SKM-1 treated with dmso at 0.1 percent for 144 hours (cell line): ENCODE results near the gene FER1L5.

Experiments
- DNase-seq: peaks from one replicate; lab custom pipeline; 2025; ENCODE audit not compliant: unreplicated experiment; lab: John Stamatoyannopoulos, UW

The FER1L5 gene

DNA sequence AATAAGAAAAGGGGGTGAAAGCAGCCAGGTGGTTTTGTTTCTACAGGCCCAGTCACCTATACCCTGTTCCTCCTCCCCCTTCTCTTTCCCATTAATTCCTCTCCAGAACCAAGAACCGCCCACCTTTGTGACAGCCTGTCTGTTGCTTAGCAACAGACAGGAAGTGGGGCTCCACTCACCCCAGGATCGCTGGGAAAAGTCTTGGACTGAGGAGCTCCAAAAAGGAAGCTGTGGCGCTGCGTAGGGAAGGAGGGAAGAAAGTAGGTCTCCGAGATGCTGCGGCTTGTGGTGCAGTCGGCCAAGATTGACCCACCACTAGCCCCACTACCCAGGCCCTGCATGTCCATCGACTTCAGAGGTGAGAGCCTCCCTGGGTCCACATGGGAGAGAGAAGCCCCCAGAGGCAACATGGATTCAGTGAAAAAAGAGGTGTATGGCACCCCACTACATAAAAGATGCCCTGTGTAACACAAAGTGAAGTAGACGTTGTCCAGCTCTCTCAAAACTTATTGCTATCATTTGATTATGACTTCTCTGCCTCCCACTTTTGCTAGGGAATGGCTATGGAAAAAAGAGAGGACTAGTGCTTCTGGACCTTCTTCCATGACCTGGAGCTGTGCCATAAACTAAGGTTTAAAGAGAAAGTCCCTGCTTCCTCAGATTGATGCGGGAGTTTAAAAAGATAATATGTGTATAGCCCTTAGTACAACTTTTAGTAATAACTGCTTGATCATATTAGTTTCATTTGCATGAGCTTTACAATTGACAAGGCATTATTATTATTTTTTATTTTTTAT, at the start of gene FER1L5:
FER1L5 (plus strand) TSS at position 201 of the 797 bp plus-strand sequence; CDS start at position 274, 73 bp downstream.
- no peak for DNase-seq

DNA sequence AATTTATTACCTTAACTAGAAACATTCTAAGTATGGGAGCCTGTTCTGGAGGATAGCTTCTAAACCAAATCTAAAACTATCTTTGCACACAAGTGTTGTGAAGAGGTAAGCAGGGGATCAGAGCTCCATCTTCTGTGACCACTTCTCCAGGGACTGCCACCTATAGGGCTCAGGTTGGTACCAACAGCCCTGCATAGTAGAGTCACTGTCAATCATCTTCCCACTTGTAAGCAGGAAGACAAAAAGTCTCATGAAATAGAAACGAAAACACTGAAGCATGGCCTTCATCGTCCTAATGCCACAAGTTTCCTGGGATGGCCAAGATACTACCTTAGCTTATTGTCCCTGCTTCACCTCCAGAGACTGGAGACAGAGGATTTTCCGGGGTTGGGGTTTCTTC, 48.3 kb upstream of the FER1L5 start:
- DNase-seq = no peak

DNA sequence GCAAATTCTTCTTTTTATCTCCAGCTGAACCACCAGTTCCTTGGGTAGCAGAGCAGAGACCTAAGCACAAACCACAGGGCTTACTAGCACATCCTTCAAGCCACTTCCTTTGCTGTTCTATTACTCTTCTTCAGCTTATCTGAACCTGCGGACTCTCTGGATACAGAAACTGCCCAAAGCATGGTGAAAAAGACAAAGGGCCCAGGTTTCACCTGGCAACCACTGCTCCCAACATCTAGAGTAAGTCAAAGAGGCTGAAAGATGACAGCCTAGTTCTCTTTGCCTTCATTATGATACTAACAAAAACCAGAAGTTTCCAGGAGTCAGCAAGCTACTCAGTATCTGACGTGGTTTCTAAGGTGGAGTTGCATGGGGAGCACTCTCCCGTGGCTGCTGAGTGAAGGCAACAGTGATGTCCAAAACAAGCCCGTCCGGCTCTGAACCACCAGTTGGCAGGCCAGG, 47.8 kb upstream of the FER1L5 start:
- no peak for DNase-seq

DNA sequence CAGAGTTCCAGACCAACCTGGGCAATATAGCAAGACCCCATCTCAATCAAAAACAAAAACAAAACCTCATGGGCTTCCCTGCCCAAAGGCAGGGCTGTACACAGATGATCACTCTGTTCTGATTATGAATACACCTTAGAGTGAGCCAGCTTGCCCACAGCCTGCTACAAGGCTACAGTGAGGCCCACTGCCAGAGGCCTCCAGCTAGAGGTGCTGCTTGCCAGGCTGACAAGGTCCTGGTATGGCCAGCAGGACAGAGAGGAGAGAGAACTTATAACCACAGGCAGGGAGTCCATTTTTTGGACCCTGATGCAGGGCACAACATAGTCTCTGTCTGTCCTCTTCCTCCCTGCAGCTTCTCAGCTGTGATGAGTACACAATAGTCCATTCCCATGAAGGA, 46.0 kb upstream of the FER1L5 start:
- DNase-seq = no peak

DNA sequence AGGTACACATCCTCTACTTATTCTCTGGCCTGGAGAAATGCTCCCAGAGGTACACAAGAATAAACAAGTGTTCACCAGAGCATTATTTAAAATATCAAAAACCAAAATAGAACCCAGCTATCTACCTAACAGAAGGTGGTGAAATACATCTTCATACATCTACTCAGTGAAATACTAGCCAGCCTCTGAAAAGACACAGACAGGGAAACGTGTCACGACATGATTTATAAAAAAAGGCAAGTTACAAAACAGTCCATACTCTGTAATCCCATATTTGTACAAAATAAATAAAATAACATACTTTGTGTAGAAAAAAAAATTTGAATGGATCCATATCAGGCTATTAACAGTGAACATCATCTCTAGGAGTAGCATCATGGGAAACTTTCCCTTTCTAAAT, 42.6 kb upstream of the FER1L5 start:
- no peak for DNase-seq

DNA sequence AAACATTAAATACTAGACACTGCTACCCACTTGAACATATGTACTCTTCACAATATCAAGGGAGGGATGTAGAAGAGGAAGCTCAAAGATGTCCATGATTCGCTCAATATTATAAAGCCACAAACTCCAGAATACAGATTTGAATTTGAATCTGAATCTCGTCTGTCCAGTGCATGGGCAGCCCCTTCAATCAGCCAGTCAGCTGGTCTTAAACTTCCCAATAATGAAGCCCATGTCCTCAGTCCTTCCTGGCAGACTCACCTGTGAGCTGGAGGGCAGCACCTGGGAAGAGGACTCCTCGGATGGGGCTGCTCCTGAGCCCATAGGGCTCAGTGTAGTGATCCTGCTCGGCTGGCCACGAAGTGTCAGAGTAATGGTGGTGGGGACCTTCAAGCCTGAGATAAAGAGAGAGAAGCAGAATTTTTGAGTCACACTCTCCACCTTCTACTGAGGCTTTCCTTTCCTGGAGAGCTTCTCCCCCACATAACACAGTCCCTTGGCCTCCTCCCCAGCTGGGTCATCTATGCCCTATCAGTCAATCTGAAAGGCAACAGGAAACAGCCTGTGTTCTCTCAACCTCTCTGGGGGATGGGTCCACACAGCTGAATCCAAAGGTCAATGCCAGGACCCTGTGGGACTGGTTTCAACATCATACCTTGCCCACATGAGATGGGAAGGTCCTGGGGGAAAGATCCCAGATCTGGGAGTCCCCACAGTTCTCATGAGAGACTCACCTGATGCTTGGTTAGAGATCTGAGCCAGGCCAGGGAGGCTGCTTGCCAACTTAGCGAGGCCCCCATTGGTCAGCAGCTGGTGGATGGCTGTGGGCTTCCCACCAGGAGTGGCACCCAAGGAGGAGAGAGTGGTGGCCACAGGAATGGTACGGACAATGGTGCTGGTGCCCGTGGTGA, 40.9 kb upstream of the FER1L5 start:
- DNase-seq = no peak

DNA sequence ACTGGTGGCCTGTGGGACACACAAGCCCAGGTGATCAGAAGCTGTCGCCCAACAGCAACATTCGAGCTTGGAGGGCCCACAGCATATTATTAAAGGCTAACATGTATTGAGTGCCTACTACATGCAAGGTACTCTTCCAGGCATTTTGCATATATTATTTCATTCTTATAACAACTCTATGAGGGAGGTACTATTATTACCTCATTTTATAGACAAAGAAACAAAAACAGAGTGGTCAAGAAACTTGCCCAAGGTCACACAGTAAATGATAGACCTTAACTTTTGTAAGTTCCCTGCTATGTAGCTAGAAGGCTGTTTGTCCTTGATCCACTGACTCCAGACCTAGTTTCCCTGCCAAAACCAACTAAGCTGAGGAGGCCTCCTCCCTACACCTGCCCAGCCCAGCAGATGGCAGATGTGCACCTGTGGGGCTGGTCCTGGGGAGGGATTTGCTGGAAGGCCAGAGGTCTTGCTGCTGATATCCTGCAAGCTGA, 40.2 kb upstream of the FER1L5 start:
- DNase-seq = no peak

DNA sequence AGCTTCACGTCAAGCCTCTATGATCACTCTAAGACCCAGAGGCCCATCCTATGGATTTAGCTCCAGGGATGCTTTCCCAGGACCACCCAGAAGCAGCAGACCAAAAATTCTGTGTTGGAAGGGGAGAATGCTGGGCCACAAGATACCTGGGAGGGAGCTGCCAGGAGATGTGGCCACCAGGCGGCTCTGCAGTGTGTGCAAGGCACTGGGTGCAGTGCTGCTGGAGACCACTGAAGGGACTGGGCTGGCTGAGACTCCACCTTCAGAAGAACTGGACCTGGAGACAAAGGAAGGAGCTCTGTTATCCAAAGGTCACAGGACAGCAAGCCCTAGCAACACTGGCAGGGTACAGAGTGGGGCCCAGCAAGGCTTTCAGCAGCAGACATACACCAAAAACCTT, 38.5 kb upstream of the FER1L5 start:
- DNase-seq = no peak

DNA sequence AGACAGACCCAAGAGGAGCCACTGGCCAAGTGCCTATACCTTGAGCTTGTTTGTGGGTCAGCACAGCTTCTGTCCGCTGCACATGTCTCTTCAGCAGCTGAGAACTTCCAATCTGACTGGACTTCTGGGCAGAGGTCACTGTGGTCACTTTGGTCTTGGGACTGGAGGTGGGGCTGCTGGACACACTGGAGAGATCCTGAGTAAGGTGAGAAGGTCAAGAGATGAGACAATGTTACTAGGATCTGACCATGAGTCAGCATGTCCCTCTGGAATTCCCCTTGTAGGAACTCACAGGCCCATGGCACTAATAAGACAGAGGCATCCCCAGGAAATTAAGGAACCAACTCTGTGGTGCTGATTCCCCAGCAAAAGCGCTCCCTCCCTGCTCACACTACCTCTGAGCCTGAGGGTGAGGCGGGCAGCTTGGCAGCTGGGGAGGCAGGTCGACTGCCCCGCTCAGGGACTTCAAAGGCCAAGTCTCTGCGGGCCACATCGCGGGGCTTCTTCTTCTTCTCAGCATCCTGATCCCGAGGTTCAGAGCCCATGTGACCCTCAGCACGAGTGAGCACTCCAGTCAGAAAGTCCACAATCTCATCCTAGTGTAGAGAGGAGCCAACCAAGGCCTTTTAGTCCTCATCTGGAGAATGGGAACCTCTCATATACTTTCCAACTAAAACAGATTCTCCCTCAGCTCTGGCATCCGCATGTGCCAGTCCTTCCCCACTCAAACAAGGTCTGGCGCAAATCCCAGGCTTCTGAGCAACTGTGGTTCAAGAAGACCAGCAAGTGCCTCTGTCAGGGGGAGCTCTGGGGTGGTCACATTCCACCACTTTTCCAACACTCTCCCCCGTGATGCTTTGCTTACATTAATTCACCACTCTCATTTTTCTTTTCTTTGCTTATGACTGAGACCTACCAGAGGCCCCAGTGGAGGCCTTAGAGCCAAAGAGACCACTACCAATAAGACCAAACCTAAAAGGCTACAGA, 33.8 kb upstream of the FER1L5 start:
- no peak for DNase-seq

DNA sequence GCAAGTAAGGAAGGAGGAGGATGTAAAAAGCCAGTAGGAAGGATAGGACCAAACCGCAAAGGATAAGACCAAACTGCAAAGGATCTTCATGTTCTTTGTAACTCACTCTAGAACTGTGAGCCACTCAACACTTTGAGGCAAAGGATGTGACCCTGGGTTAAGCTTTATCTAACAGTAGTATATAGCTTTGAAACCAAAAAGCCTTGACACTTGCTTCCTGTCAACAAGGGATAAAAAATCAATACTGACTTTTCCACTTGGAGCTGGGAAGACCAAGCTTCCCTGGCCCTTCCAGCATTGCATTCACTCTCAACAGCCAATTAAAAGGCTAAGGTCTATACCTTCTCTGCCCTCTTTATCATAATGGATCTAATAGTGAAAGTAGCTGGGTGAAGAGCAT, 26.4 kb upstream of the FER1L5 start:
- DNase-seq = no peak

DNA sequence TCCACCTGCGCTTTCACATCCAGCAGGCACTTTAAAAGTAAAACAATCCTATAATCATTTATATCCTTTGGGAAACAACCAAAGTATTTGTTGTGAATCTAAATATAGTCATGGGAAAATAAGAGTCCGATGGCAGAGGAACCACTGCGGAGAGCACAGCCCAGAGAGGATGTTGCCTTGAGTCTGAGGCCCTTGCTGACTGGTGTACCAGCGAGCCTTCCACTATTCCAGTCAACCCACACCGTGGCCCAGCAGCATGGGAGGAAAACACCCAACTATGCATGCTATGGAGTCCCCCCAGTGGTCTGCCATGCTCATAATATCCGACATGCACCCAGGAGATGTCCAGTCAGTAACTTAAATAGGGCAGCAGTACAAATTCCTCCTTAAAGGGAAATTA, 26.0 kb upstream of the FER1L5 start:
- DNase-seq = no peak

DNA sequence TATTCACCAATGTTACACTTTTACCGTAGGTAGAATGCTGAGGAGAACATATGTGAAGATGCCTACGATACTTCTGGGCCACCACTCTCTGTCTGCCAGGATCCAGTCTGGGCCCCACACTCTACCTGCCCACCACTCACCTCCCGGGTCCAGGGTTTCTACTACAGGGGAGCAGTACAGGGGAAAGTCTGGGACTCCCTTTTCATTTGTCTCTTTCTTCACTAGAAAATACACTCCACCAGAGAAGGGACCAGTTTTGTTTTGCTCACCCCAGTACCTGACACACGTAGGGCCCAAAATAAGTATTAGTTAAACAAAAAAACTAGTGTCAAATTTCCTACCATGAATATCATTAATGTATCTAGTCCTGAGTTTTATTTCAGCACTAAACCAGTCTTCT, 25.6 kb upstream of the FER1L5 start:
- no peak for DNase-seq

DNA sequence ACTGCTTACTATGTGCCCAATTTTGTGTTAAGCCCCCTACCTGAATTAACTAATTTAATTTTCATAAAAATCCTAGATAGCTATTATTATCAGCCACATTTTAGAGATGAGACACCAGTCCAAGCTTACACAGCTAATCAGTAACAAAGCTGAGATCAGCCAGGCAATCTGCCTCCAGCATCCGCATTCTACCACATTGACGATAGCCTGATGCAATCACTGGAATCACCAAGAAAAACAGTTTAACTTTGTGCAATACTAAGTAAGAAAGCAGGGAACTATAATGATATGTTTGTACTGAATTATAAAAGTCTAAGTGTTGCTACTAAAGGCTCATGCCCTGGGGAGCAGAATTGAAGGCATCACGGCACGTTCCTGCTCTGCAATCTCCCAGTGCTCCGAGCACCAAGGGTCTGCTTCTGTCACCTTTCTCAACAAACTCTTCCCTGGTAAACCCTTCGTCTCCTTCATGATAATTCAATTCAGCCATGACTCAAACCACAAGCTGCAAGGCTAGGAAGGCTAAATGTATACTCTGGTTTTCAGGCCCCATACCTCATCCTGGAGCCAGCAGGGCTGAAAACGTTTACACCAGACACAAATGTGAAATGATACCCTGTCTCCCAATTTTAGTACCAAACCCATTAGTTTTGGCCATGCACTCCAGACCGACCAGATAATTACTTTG, 23.8 kb upstream of the FER1L5 start:
- no peak for DNase-seq

DNA sequence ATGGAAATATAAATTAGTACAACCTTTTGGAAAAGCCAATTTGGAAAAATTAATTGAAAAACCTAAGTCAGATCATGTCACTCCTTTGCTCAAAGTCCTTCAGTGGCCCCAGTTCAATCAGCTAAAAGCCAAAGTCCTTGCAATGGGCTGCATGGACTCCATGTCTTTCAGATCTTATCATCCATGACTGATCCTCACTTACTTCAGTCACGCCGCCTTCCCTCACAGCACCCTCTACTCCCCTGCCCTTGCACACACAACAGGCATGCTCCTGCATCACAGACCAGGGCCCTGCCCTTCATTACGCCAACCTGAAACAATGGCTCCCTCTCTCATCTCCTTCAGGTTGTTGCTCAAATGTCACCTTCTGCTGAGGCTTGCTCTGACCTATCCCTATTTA, 20.0 kb upstream of the FER1L5 start:
- no peak for DNase-seq

DNA sequence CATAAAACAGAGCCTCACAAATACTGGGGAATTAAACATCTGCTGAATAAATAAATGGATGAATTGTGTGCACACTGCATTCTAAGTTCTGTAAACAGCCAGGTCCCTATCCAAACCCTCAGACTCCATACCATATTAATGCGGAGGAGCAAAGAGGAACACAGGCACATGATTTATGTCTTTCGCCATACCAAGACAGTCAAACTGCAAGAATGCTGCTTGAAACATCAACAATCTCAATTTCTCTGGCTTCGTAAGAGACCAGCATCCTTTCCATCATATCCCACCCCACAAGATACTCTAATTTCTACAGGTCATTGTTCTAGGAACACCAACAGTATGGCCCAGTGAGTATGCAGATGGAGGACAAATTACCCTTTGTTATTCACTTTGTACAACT, 19.4 kb upstream of the FER1L5 start:
- DNase-seq = no peak

DNA sequence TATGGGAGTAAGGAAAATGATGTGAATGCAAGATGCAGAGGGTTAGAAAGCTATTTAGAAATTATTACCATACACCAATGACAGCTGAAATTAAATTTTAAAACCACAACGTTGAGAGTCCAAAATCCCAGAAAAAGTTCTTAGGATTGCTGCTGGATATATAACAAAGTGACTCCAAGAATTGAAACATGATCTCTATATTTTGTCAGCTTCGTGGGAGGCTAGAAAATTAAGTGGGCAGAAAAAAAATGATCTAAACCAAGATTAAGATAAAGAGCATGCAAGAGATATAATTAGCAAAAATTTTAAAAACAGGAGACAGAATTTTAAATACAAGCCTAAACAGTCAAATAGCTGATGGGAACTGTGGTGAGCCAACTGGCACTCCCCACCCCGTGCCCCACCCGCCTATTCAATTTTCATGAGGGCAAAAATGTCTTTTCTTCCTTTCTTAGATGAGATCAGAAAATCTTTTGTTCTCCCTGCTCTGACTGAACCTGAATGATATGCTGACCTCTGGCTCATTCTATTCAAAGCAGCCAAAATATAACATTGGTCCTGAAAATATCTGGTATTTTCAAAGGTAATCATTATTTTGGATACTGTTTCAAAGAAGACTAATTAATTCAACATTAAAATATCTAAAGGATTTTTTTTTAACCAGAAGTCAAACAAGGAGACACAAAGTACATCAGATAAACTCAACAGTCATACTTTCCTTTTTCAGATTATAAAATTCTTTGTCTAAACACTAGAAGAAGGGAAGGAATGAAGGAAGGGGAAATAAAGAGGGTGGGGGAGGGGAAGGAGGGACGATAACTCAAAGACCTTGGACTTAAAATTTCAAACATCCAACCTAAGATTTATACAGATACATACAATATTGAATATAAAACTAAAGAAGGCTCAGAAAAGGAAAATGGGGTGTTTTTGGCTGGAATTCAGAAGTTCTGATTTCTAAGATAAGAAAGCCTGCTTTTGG, 16.7 kb upstream of the FER1L5 start:
- DNase-seq = no peak

DNA sequence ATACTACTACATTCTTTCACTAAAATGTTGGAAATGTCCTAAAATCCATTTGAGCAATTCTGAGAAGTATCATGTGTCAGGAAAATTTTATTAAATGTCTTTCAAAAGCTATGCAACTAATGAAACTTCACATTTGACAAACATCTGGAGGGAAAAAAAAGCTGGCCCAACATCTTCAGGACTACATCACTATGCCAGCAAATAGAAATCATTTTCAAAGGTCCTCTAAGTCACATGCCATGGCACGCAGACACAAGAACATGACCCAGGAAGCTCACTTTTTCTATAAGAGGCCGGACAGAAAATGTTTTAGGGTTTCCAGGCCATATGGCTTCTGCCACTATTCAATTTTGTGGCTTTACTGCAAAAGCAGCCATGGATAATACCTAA, 16.0 kb upstream of the FER1L5 start:
- no peak for DNase-seq

DNA sequence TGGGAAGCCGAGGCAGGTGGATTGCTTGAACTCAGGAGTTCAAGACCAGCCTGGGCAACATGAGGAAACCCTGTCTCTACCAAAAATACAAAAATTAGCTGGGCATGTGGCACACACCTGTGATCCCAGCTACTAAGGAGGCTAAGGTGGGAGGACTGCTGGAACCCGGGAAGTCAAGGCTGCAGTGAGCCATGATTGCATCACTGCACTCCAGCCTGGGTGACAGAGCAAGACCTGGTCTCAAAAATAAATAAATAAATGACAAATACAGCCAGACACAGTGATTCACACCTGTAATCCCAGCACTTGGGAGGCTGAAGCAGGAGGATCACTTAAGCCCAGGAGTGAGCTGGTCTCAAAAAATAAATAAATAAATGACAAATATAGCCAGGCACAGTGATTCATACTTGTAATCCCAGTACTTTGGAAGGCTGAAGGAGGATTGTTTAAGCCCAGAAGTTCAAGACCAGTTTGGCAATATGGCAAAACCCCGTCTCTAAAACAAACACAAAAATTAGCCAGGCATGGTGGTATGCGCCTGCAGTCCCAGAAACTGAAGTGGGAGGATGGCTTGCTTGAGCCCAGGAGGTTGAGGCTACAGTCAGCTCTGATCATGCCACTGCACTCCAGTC, 10.6 kb upstream of the FER1L5 start:
- no peak for DNase-seq

DNA sequence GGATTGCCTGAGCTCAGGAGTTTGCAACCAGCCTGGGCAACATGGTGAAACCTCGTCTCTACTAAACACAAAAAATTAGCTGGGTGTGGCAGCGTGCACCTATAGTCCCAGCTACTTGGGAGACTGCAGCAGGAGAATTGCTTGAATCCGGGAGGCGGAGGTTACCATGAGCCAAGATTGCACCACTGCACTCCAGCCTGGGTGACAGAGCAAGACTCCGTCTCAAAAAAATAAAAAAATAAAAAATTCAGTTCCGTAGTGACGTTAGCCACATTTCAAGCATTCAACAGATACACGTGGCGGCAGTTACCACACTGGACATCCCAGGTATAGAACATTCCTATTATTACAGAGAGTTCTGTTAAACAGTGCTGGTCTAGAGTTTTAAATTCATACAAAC, 8.9 kb upstream of the FER1L5 start:
- DNase-seq = no peak
